GM18508 (cell line): ENCODE results near the gene PRSS50.
"Not testable (repeated sequence)": the region's sequence is repeated elsewhere in the genome, so short reads cannot be mapped to it uniquely, and the experiment has no call there.

Experiments used
- ATAC-seq: cut with Tn5 transposase; IDR thresholded peaks from one replicate; pipeline ENCODE4 v1.9.1; 2021; ENCODE audit warnings: moderate number of reproducible peaks; ENCODE audit not compliant: insufficient read depth, unreplicated experiment

Gene PRSS50

GRCh38 chr3:46717447-46718231 is at the start of gene PRSS50:
TSS of gene PRSS50 (minus strand) at chr3:46717869. CDS start at chr3:46717824, 45 bp downstream.
- no peak for ATAC-seq

- ATAC-seq = no peak
Measured at GRCh38 chr3:46764206-46764605, 46.5 kb upstream of the PRSS50 start.

GRCh38 chr3:46763178-46763577 is 45.5 kb upstream of the PRSS50 start:
- ATAC-seq = no peak

GRCh38 chr3:46759239-46760167 is 41.8 kb upstream of the PRSS50 start:
- no peak for ATAC-seq

- no peak for ATAC-seq
Measured at GRCh38 chr3:46756642-46757041, 39.0 kb upstream of the PRSS50 start.

- ATAC-seq = no peak
Measured at GRCh38 chr3:46755646-46756045, 38.0 kb upstream of the PRSS50 start.

GRCh38 chr3:46753127-46753526 is 35.5 kb upstream of the PRSS50 start:
- ATAC-seq = not testable (repeated sequence)

GRCh38 chr3:46750555-46751038 is 32.9 kb upstream of the PRSS50 start:
- no peak for ATAC-seq

GRCh38 chr3:46749129-46749528 is 31.5 kb upstream of the PRSS50 start:
- ATAC-seq = no peak

- no peak for ATAC-seq
Measured at GRCh38 chr3:46748170-46748569, 30.5 kb upstream of the PRSS50 start.

GRCh38 chr3:46746711-46747110 is 29.0 kb upstream of the PRSS50 start:
- ATAC-seq = no peak

GRCh38 chr3:46742992-46743585 is 25.4 kb upstream of the PRSS50 start:
- no peak for ATAC-seq

GRCh38 chr3:46739565-46739964 is 21.9 kb upstream of the PRSS50 start:
- ATAC-seq = not testable (repeated sequence)

- no peak for ATAC-seq
Measured at GRCh38 chr3:46737329-46737731, 19.7 kb upstream of the PRSS50 start.

GRCh38 chr3:46736006-46736872 is 18.6 kb upstream of the PRSS50 start:
- ATAC-seq = no peak

GRCh38 chr3:46734773-46735172 is 17.1 kb upstream of the PRSS50 start:
- no peak for ATAC-seq

- no peak for ATAC-seq
Measured at GRCh38 chr3:46733026-46733800, 15.5 kb upstream of the PRSS50 start.

GRCh38 chr3:46731795-46732194 is 14.1 kb upstream of the PRSS50 start:
- ATAC-seq = no peak

GRCh38 chr3:46730819-46731218 is 13.2 kb upstream of the PRSS50 start:
- ATAC-seq = no peak
